BJ (cell line): ENCODE measurements around the gene ANK2. TPM values are rescaled to one million over a fixed set of nuclear protein-coding genes. Genes with fewer than 3 reads are reported as not detected.
"Not testable (repeated sequence)": the region's sequence is repeated elsewhere in the genome, so short reads cannot be mapped to it uniquely, and the experiment has no call there.

Source experiments
- CTCF ChIA-PET: fragments of 350-600 bp; formaldehyde crosslinking; extraction: SDS; loops from one replicate; lab custom pipeline; 2021; ENCODE audit warnings: antibody characterized with exemption, inconsistent platforms; lab: Yijun Ruan, JAX
- POLR2A ChIA-PET: fragments of 300-600 bp; sonication (Branson Sonifier 250); formaldehyde crosslinking; extraction: SDS; loops from one replicate; lab custom pipeline; 2021; ENCODE audit warnings: antibody characterized with exemption; lab: Charles Lee
- DNase-seq: peaks from one replicate; pipeline ENCODE4 v3.0.0-alpha.2; 2011; ENCODE audit warnings: low read depth
- H3K27me3 ChIP-seq: 2 replicates; pipeline ENCODE4 v1.6.0; 2011; ENCODE audit warnings: low read length; ENCODE audit not compliant: control insufficient read depth, insufficient read depth
- H3K36me3 ChIP-seq: 2 replicates; pipeline ENCODE4 v1.5.1; 2011; ENCODE audit warnings: low read length; ENCODE audit not compliant: control insufficient read depth, insufficient read depth
- H3K4me3 ChIP-seq: 2 replicates; pipeline ENCODE4 v1.5.1; 2011; ENCODE audit warnings: low read depth, mild to moderate bottlenecking, control low read depth, low read length
- polyA plus RNA-seq: library from polyadenylated mRNA; depleted of rRNA; stranded (reverse); fragments of >200 nt; gene quantifications from 2 replicates; pipeline ENCODE4 v1.2.3, GENCODE V29; 2011
- TF ChIP-seq, protein P1 (sequence below): IDR thresholded peaks from 2 replicates; pipeline ENCODE4 v1.5.1; 2011; ENCODE audit warnings: low read depth, mild to moderate bottlenecking, control low read depth, inconsistent platforms, low read length, moderate library complexity; ENCODE audit not compliant: insufficient read depth

The ANK2 gene
- polyA plus RNA-seq, 1 experiment: 2.3 TPM

DNA sequence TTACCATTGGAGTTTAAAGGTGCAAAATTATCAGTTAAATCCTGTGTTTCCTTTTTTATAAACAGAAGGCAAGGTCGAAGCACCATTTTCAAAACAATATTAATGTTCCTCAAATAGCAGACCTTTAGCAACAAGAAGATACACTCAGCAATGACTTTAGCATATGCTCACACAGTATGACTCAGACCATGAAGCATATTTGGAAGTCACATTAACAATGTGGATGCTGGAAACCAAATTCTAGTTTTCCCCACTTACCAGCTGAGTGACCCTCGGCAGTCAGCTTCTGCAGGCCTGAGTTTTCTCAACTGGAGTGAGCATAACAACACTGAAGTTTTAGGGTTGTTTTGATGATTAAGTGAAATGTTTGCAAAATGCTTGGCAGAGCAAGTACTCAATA lies 130.5 kb downstream of the ANK2 start:
- no peak for DNase-seq
- no peaks in the 10 kb centered on the region for H3K27me3 ChIP-seq
- no peak overlapping the region for H3K4me3 ChIP-seq
- ChIA-PET CTCF (no interaction called here), POLR2A (no interaction called here)
- H3K36me3 ChIP-seq: no peaks in the 10 kb centered on the region
- TF ChIP-seq, protein P1, sequence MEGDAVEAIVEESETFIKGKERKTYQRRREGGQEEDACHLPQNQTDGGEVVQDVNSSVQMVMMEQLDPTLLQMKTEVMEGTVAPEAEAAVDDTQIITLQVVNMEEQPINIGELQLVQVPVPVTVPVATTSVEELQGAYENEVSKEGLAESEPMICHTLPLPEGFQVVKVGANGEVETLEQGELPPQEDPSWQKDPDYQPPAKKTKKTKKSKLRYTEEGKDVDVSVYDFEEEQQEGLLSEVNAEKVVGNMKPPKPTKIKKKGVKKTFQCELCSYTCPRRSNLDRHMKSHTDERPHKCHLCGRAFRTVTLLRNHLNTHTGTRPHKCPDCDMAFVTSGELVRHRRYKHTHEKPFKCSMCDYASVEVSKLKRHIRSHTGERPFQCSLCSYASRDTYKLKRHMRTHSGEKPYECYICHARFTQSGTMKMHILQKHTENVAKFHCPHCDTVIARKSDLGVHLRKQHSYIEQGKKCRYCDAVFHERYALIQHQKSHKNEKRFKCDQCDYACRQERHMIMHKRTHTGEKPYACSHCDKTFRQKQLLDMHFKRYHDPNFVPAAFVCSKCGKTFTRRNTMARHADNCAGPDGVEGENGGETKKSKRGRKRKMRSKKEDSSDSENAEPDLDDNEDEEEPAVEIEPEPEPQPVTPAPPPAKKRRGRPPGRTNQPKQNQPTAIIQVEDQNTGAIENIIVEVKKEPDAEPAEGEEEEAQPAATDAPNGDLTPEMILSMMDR: no peak

DNA sequence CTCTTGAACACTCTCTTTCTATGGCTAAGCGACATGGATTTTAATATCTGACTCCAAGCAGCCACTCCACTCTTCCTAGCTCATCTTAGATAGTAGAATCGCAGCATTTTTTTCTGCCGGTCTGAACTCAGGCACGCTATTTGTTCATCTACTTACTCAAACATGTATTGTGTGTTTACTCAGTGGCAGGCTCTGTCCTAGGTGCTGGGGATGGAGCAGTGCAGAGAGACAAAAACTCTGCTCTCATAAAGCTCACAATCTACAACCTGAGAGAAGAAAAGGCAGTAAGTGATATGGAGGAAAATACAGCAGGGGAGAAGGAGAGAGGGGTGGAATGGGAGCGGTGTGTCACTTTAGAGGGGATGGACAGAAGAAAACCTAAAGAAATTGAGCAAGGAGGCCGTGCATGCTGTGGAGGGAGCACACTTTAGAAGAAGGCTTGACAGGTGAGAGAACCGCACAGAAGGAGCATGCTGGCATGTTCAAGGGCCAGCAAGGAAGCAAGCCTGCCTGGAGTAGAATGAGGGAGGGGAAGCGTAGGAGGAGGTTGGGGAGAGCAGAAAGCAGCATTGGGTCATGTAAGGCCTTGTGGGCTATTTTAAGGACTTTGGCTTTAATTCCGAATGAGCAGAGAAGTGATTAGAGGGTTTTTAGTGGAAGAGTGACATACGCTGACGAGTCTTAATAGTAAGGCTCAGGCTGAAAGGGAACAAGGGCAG lies 132.0 kb downstream of the ANK2 start:
- CTCF ChIA-PET: no interaction called here
- no peaks in the 10 kb centered on the region for H3K36me3 ChIP-seq

DNA sequence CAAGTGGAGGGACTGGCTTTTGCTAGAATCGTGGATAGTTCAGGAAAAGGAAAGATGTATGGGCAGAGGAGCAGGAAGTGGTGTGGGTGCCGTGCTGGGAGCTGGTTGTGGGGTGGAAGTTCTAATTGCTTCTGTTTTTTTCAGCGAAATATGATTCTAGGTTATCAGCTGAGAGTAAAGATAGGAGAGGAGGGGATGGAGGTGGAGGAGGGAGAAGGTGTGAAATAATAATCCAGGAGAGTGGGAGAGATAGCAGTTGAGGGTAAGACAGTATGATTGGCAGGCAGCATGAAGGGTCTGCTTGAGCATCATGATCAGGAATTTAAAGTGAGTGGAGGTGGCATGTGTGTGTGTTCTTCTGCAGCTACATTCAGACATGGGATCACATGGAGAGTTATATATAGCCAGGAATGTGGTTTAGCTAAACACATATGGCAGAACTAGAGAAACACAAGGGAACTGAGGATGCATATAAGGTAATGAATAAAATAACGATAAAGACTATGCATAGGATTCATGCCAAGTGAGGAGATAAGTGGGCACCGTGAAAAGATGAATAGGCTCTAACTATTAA lies 133.7 kb downstream of the ANK2 start:
- Histone ChIP-seq H3K36me3 (no peaks in the 10 kb centered on the region), H3K27me3 (no peaks in the 10 kb centered on the region; the same call in 1 of the 2 replicates), H3K4me3 (no peak overlapping the region)
- CTCF ChIA-PET: no interaction called here
- DNase-seq: no peak
- POLR2A ChIA-PET: no interaction called here
- TF ChIP-seq, protein P1: no peak

More for the DNA sequence above, 132.0 kb downstream of the ANK2 start:
- Histone ChIP-seq H3K4me3 (no peak overlapping the region), H3K27me3 (no peaks in the 10 kb centered on the region)
- no peak for DNase-seq
- TF ChIP-seq, protein P1: no peak
- POLR2A ChIA-PET: no interaction called here

DNA sequence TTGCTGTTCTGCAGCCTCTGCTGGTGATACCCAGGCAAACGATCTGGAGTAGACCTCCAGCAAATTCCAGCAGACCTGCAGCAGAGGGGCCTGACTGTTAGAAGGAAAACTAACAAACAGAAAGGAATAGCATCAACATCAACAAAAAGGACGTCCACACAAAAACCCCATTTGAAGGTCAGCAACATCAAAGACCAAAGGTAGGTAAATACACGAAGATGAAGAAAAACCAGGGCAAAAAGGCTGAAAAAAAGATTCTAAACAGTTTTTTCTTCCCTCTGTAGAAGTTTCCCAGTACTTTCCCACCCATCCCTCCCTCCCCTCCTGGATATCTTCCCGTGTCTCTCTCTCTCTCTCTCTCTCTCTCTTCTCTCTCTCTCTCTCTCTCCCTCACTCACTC lies 136.8 kb downstream of the ANK2 start:
- H3K36me3 ChIP-seq, DNase-seq, H3K4me3 ChIP-seq, CTCF ChIA-PET, H3K27me3 ChIP-seq, POLR2A ChIA-PET: not testable (repeated sequence)

DNA sequence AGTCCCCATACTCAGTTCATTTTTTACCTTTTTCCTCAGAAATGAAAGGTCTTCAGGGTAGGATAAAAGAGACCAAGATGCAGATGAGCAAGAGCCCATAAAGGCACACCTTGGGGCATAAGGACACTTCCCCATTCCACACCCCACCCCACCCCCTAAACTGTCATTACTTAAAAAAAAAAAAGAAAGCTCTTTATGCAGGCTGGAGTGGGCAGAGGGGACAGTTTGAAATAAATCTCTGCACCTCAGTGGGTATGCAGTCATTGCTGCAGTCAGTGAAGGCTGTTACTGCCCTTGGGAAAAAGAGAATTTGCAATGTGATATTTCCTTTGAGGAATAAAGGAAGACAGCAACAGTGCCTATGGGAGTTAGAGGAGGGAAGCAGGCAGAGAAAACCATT lies 137.5 kb downstream of the ANK2 start:
- CTCF ChIA-PET: no interaction called here

More for the DNA sequence above, 137.5 kb downstream of the ANK2 start:
- Histone ChIP-seq H3K36me3 (no peaks in the 10 kb centered on the region), H3K27me3 (no peaks in the 10 kb centered on the region; the same call in 1 of the 2 replicates), H3K4me3 (no peak overlapping the region)
- no peak for DNase-seq
- TF ChIP-seq, protein P1: no peak
- POLR2A ChIA-PET: no interaction called here
